PC-9 (cell line): ENCODE results near the gene SAMD1. TPM values are rescaled to one million over a fixed set of nuclear protein-coding genes. Genes with fewer than 3 reads are reported as not detected.

Experiments used
- BruUV-seq: library from RNA; stranded (reverse); fragments of 400-500 nt; replicated peaks from 2 replicates; lab custom pipeline; 2021; lab: Mats Ljungman, UMichigan
- CTCF ChIA-PET: fragments of 300-600 bp; sonication (Branson Sonifier 250); formaldehyde crosslinking; loops from one replicate; lab custom pipeline; 2022; ENCODE audit warnings: antibody characterized with exemption; lab: Charles Lee
- POLR2A ChIA-PET: fragments of 300-600 bp; sonication (Branson Sonifier 250); formaldehyde crosslinking; loops from one replicate; lab custom pipeline; 2022; ENCODE audit warnings: antibody characterized with exemption; ENCODE audit not compliant: unreplicated experiment; lab: Charles Lee
- DNase-seq, 2 experiments: peaks; one replicate each; pipeline versions ENCODE4 v3.0.0 to v3.0.0-alpha.2; 2015 to 2022; ENCODE audit warnings: mixed read lengths in 1 of 2
- H2AFZ ChIP-seq: fragments of 200-600 bp; sonication (generic); 2 replicates; pipeline ENCODE4 v1.8.1; 2017; ENCODE audit warnings: antibody characterized with exemption
- H3F3A ChIP-seq: fragments of 200-600 bp; sonication (generic); 2 replicates; pipeline ENCODE4 v1.8.1; 2017; ENCODE audit warnings: antibody characterized with exemption, mild to moderate bottlenecking, low read depth; ENCODE audit not compliant: insufficient read depth
- H3K27ac ChIP-seq: fragments of 200-600 bp; sonication (generic); 2 replicates; pipeline ENCODE4 v1.6.1; 2016; ENCODE audit warnings: mixed run types
- H3K27me3 ChIP-seq: fragments of 200-600 bp; sonication (generic); 2 replicates; pipeline ENCODE4 v1.6.1; 2016; ENCODE audit warnings: low read depth, mixed run types; ENCODE audit not compliant: insufficient read depth
- H3K36me3 ChIP-seq: fragments of 200-600 bp; sonication (generic); 2 replicates; pipeline ENCODE4 v1.6.1; 2016; ENCODE audit warnings: low read depth, mixed run types
- H3K4me1 ChIP-seq: fragments of 200-600 bp; sonication (generic); replicated peaks from 2 replicates; pipeline ENCODE4 v1.6.1; 2016; ENCODE audit warnings: mixed run types; ENCODE audit not compliant: insufficient read depth
- H3K4me2 ChIP-seq: fragments of 200-600 bp; sonication (generic); 2 replicates; pipeline ENCODE4 v1.6.1; 2017; ENCODE audit warnings: mixed run types
- H3K4me3 ChIP-seq: fragments of 200-600 bp; sonication (generic); 2 replicates; pipeline ENCODE4 v1.6.1; 2016; ENCODE audit warnings: mixed run types
- H3K79me2 ChIP-seq: fragments of 200-600 bp; sonication (generic); 2 replicates; pipeline ENCODE4 v1.6.1; 2017; ENCODE audit warnings: low read depth, mixed run types
- H3K9me2 ChIP-seq: fragments of 200-600 bp; sonication (generic); 2 replicates; pipeline ENCODE4 v1.8.1; 2017; ENCODE audit warnings: mild to moderate bottlenecking; ENCODE audit not compliant: insufficient read depth
- H3K9me3 ChIP-seq: fragments of 200-600 bp; sonication (generic); 2 replicates; pipeline ENCODE4 v1.8.1; 2016; ENCODE audit warnings: low read depth; ENCODE audit not compliant: insufficient read depth
- H4K20me1 ChIP-seq: fragments of 200-600 bp; sonication (generic); 2 replicates; pipeline ENCODE4 v1.8.1; 2017; ENCODE audit not compliant: insufficient read depth
- CTCF ChIP-seq: fragments of 200-600 bp; sonication (generic); conservative IDR thresholded peaks from 2 replicates; pipeline ENCODE4 v1.6.1; 2017; ENCODE audit warnings: mixed run types, antibody characterized with exemption, mild to moderate bottlenecking, moderate library complexity
- EZH2 ChIP-seq: fragments of 200-600 bp; sonication (generic); IDR thresholded peaks from 2 replicates; pipeline ENCODE4 v1.8.0; 2017; ENCODE audit warnings: antibody characterized with exemption, low read depth
- intact Hi-C: fragments of 100-400 bp; cut with micrococcal nuclease; formaldehyde crosslinking; loops from one replicate; pipeline ENCODE4 v1.10.0; 2022; ENCODE audit not compliant: unreplicated experiment
- total RNA-seq: library from RNA; stranded (reverse); gene quantifications from 2 replicates; pipeline ENCODE4 v1.2.3, GENCODE V29; 2021

SAMD1 gene
- total RNA-seq, 1 experiment from 2014 or later: 50.3 TPM

- H3K4me1 ChIP-seq: peaks cover 14% of the 10 kb centered on the region
- H3F3A ChIP-seq: peaks cover 45% of the 10 kb centered on the region; the same call in 1 of the 2 replicates
- ChIA-PET CTCF (no interaction called here), POLR2A (no interaction called here)
- no peaks in the 10 kb centered on the region for H3K79me2 ChIP-seq
- no peak overlapping the region for H3K27ac ChIP-seq
- intact Hi-C loops: no loop called here
- no peaks in the 10 kb centered on the region for H3K9me2 ChIP-seq
- H3K36me3 ChIP-seq: peaks cover 4% of the 10 kb centered on the region; the same call in 1 of the 2 replicates
- no peaks in the 10 kb centered on the region for H3K9me3 ChIP-seq
- DNase-seq: no peak
- TF ChIP-seq EZH2: no peak
- TF ChIP-seq CTCF: no peak
- H3K4me3 ChIP-seq: no peak overlapping the region
- BruUV-seq: no TSS peak
- no peak overlapping the region for H3K4me2 ChIP-seq
- H4K20me1 ChIP-seq: no peaks in the 10 kb centered on the region
- no peaks in the 10 kb centered on the region for H3K27me3 ChIP-seq
- H2AFZ ChIP-seq: no peak overlapping the region
Measured at GRCh38 chr19:14101003-14101545, 10.5 kb upstream of the SAMD1 start.

- Histone ChIP-seq H3K79me2 (no peaks in the 10 kb centered on the region), H3K4me2 (no peak overlapping the region), H3K9me2 (no peaks in the 10 kb centered on the region), H4K20me1 (no peaks in the 10 kb centered on the region), H3K27ac (no peak overlapping the region), H3K4me1 (peaks cover 10% of the 10 kb centered on the region), H2AFZ (no peak overlapping the region), H3K9me3 (peaks cover 8% of the 10 kb centered on the region; the same call in 1 of the 2 replicates), H3F3A (peaks cover 34% of the 10 kb centered on the region; the same call in 1 of the 2 replicates), H3K36me3 (peaks cover 4% of the 10 kb centered on the region; the same call in 1 of the 2 replicates), H3K4me3 (no peak overlapping the region), H3K27me3 (no peaks in the 10 kb centered on the region)
- CTCF ChIA-PET: no interaction called here
- intact Hi-C loops: no loop called here
- POLR2A ChIA-PET: no interaction called here
- TF ChIP-seq CTCF (peak; percentile 43), EZH2 (no peak)
- DNase-seq: no peak
- no TSS peak for BruUV-seq
Measured at GRCh38 chr19:14097532-14098151, 7.1 kb upstream of the SAMD1 start.

- Histone ChIP-seq H3K36me3 (peaks cover 4% of the 10 kb centered on the region; the same call in 1 of the 2 replicates), H3K9me2 (no peaks in the 10 kb centered on the region), H3K4me2 (no peak overlapping the region), H2AFZ (no peak overlapping the region), H4K20me1 (no peaks in the 10 kb centered on the region), H3K27me3 (no peaks in the 10 kb centered on the region), H3K4me1 (peaks cover 8% of the 10 kb centered on the region), H3K27ac (no peak overlapping the region), H3F3A (peaks cover 24% of the 10 kb centered on the region; the same call in 1 of the 2 replicates), H3K79me2 (no peaks in the 10 kb centered on the region), H3K4me3 (no peak overlapping the region), H3K9me3 (peaks cover 8% of the 10 kb centered on the region; the same call in 1 of the 2 replicates)
- no peak for DNase-seq
- TF ChIP-seq EZH2: no peak
- TF ChIP-seq CTCF: peak; percentile 33; the same call in 1 of the 2 replicates
- intact Hi-C loops: no loop called here
- ChIA-PET CTCF (no interaction called here), POLR2A (interaction anchor here (0.5 kb wide), 1 partner anchor 29 kb away, joined by 3 read pairs; no protein-coding TSS in a partner anchor)
- no TSS peak for BruUV-seq
Measured at GRCh38 chr19:14096272-14096992, 5.9 kb upstream of the SAMD1 start.
